ENCODE data around the gene ATP2A3. TPM values are rescaled to one million over a fixed set of nuclear protein-coding genes. Genes with fewer than 3 reads are reported as not detected.

The ATP2A3 gene
- total RNA-seq, 1 experiment from 2014 or later, result 4.4 TPM

- intact Hi-C loops (cut with micrococcal nuclease; ENCODE audit: unreplicated experiment), result loop anchor here (5.0 to 10.0 kb wide), 4 partner anchors 48 to 850 kb away; partner anchors contain the start of gene NCBP3
- POLR2A ChIA-PET (ENCODE audit: unreplicated experiment), result interaction anchor here (0.6 to 0.7 kb wide), 2 partner anchors 193 to 228 kb away, joined by 6 to 21 read pairs; no protein-coding TSS in a partner anchor
- H4K20me1 ChIP-seq (ENCODE audit: insufficient read depth), result no peaks in the 10 kb centered on the region
- H3K79me2 ChIP-seq (ENCODE audit: low read depth), result peaks cover 4% of the 10 kb centered on the region; the same call in 1 of the 2 replicates
- H3K36me3 ChIP-seq (ENCODE audit: low read depth), result no peaks in the 10 kb centered on the region
- no peak overlapping the region for H2AFZ ChIP-seq
- peaks cover 32% of the 10 kb centered on the region for H3F3A ChIP-seq (ENCODE audit: insufficient read depth, low read depth)
- no peak overlapping the region for H3K27ac ChIP-seq
- peak overlapping the region; percentile 41 for H3K4me2 ChIP-seq
- peak; percentile 68 to 74 for DNase-seq
- no peaks in the 10 kb centered on the region for H3K27me3 ChIP-seq (ENCODE audit: insufficient read depth, low read depth)
- CTCF ChIA-PET, result interaction anchor here (0.7 to 1.0 kb wide), 3 partner anchors 19 to 87 kb away, joined by 3 to 6 read pairs (median 3); no protein-coding TSS in a partner anchor
- no TSS peak for BruUV-seq (replicated peaks)
- H3K9me3 ChIP-seq (ENCODE audit: insufficient read depth, low read depth), result no peaks in the 10 kb centered on the region
- H3K4me1 ChIP-seq (replicated peaks; ENCODE audit: insufficient read depth), result peaks cover 49% of the 10 kb centered on the region
- TF ChIP-seq EZH2 (IDR thresholded peaks at IDR 0.05; ENCODE audit: low read depth) (no peak), CTCF (conservative IDR thresholded peaks at IDR 0.05) (no peak)
- no peak overlapping the region for H3K4me3 ChIP-seq
- H3K9me2 ChIP-seq (ENCODE audit: insufficient read depth), result no peaks in the 10 kb centered on the region
Observed at GRCh38 chr17:3894911-3895343, 69.3 kb downstream of the ATP2A3 start.

- no peaks in the 10 kb centered on the region for H3K36me3 ChIP-seq (ENCODE audit: low read depth)
- H3K27me3 ChIP-seq (ENCODE audit: insufficient read depth, low read depth), result no peaks in the 10 kb centered on the region
- TF ChIP-seq CTCF (conservative IDR thresholded peaks at IDR 0.05) (no peak), EZH2 (IDR thresholded peaks at IDR 0.05; ENCODE audit: low read depth) (no peak)
- H3K79me2 ChIP-seq (ENCODE audit: low read depth), result peaks cover 7% of the 10 kb centered on the region; the same call in 1 of the 2 replicates
- intact Hi-C loops (cut with micrococcal nuclease; ENCODE audit: unreplicated experiment), result loop anchor here (5.0 to 10.0 kb wide), 4 partner anchors 47 to 849 kb away; partner anchors contain the start of gene NCBP3
- POLR2A ChIA-PET (ENCODE audit: unreplicated experiment), result interaction anchor here (0.6 kb wide), 1 partner anchor 227 kb away, joined by 6 read pairs; no protein-coding TSS in a partner anchor
- H3F3A ChIP-seq (ENCODE audit: insufficient read depth, low read depth), result peaks cover 39% of the 10 kb centered on the region
- no peaks in the 10 kb centered on the region for H3K9me3 ChIP-seq (ENCODE audit: insufficient read depth, low read depth)
- H3K4me2 ChIP-seq, result no peak overlapping the region
- H3K9me2 ChIP-seq (ENCODE audit: insufficient read depth), result no peaks in the 10 kb centered on the region
- BruUV-seq (replicated peaks), result no TSS peak
- no peak overlapping the region for H3K4me3 ChIP-seq
- no peak for DNase-seq
- H4K20me1 ChIP-seq (ENCODE audit: insufficient read depth), result no peaks in the 10 kb centered on the region
- CTCF ChIA-PET, result interaction anchor here (0.6 to 0.7 kb wide), 2 partner anchors 86 to 248 kb away, joined by 3 to 6 read pairs; no protein-coding TSS in a partner anchor
- H2AFZ ChIP-seq, result no peak overlapping the region
- no peak overlapping the region for H3K27ac ChIP-seq
- peaks cover 56% of the 10 kb centered on the region for H3K4me1 ChIP-seq (replicated peaks; ENCODE audit: insufficient read depth)
Observed at GRCh38 chr17:3894188-3894587, 70.0 kb downstream of the ATP2A3 start.

GRCh38 chr17:3893720-3894116 is 70.5 kb downstream of the ATP2A3 start:
- Histone ChIP-seq H4K20me1 (ENCODE audit: insufficient read depth) (no peaks in the 10 kb centered on the region), H3F3A (ENCODE audit: insufficient read depth, low read depth) (peaks cover 44% of the 10 kb centered on the region), H3K27me3 (ENCODE audit: insufficient read depth, low read depth) (no peaks in the 10 kb centered on the region), H3K4me2 (peak overlapping the region; percentile 66), H3K79me2 (ENCODE audit: low read depth) (peaks cover 11% of the 10 kb centered on the region; the same call in 1 of the 2 replicates), H3K9me3 (ENCODE audit: insufficient read depth, low read depth) (no peaks in the 10 kb centered on the region), H3K9me2 (ENCODE audit: insufficient read depth) (no peaks in the 10 kb centered on the region), H3K4me3 (peak overlapping the region; percentile 64; the same call in 1 of the 2 replicates), H3K27ac (no peak overlapping the region), H3K36me3 (ENCODE audit: low read depth) (no peaks in the 10 kb centered on the region), H3K4me1 (replicated peaks; ENCODE audit: insufficient read depth) (peaks cover 61% of the 10 kb centered on the region), H2AFZ (peak overlapping the region; percentile 86)
- intact Hi-C loops (cut with micrococcal nuclease; ENCODE audit: unreplicated experiment), result loop anchor here (5.0 to 10.0 kb wide), 4 partner anchors 46 to 849 kb away; partner anchors contain the start of gene NCBP3
- no TSS peak for BruUV-seq (replicated peaks)
- ChIA-PET POLR2A (ENCODE audit: unreplicated experiment) (no interaction called here), CTCF (interaction anchor here (0.6 kb wide), 1 partner anchor 249 kb away, joined by 3 read pairs; no protein-coding TSS in a partner anchor)
- TF ChIP-seq CTCF (conservative IDR thresholded peaks at IDR 0.05) (no peak), EZH2 (IDR thresholded peaks at IDR 0.05; ENCODE audit: low read depth) (no peak)
- DNase-seq, result no peak
